Nucleus accumbens (tissue), 56 donors: ENCODE measurements around the gene PRRT1B.

ENCODE experiments used
- DNase-seq, 56 donors: peaks; one replicate each; lab custom pipeline; 2025; lab: John Stamatoyannopoulos, UW

PRRT1B gene

GRCh38 chr9:131521822-131522221, 23.5 kb upstream of the PRRT1B start:
- no peak for DNase-seq

DNA sequence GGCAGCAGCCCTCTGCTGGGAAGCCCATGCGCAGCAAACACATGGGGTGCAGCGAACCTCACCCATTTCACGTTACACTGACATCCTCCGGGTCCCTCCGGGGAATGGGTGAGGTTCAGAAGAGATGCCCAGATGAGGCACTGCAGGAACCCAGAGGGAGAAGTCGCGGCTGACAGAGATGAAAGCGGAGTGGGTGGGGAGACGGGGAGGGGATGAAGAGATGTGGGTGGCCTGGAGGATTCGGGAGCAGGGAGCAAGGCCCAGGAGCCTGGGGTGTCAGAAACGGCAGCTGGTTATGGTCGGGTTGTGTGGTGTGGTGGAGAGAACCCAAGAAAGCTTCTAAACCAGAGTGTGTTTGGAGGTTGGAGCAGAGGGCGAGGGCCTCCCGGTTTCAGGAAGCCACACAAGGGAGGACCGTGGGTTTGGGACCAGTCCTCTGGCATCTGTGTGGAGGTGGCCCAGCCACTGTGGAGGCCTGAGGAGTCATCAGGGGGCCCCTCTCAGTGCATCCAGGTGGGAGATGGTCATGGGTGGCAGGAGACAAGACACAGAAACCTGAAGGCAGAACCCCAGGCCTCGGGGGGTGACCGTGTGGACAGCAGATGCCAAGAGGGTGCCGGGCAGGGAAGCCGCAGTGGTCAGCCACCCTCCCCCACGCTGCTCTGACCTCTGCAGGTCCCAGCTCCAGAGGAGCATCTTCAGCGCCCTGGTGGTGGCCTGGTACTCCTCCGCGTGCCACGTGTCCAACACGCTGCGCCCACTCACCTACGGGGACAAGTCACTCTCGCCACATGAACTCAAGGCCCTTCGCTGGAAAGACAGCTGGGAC, 22.9 kb upstream of the PRRT1B start:
- DNase-seq = no peak

DNA sequence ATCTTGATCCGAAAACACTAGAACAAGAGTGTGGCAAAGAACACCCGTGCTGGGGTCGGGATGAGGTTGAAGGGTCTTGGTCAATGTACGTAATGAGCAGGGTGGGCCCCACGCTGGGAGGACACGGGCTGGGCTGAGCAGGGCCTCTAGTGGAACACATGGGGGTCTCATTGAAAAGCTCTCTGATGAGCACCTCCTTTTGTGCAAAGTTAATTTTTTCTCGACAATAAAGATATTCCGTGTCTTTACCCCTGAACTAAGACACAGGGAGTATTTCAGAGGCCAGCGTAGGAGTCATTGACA, 22.3 kb upstream of the PRRT1B start:
- DNase-seq = no peak

- peak in 2 of 56 donors; percentile 24 for DNase-seq
Observed at GRCh38 chr9:131523451-131524435, 21.6 kb upstream of the PRRT1B start.

DNA sequence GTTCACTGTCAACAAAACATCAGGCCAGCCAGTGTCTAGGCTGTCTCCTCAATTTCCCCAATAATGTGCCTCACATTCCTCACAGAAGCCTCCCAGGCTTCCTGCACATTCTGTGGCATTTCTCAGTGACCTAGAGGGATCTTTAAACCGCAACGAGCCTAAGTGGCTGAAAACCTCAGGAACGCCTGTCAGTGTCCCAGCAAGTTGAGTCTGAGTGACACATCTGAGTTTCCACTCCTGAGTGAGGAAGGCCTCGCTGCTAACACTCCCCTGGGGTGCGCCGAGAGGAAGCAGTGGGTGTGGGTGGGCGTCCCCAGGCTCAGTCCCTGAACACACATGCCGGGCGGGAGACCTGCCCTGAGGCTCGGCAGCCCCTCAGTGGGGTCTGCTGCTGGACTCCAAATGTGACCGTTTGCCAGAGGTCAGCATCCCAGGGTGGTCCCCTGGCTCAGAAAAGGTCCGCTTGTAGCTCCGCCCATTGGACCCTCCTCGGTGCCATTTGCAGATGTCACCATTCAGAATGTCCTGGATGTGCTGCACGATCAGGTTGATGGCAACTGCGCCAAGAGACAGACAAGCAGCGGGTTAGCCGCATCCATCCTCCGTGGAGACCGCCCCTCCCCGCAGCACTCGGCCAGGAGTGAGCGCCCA, 20.5 kb upstream of the PRRT1B start:
- DNase-seq = no peak

GRCh38 chr9:131525643-131526565, 19.4 kb upstream of the PRRT1B start:
- peak in 46 of 56 donors; percentile 11 to 77 (median 42) for DNase-seq

GRCh38 chr9:131528186-131528585, 17.1 kb upstream of the PRRT1B start:
- no peak for DNase-seq

DNA sequence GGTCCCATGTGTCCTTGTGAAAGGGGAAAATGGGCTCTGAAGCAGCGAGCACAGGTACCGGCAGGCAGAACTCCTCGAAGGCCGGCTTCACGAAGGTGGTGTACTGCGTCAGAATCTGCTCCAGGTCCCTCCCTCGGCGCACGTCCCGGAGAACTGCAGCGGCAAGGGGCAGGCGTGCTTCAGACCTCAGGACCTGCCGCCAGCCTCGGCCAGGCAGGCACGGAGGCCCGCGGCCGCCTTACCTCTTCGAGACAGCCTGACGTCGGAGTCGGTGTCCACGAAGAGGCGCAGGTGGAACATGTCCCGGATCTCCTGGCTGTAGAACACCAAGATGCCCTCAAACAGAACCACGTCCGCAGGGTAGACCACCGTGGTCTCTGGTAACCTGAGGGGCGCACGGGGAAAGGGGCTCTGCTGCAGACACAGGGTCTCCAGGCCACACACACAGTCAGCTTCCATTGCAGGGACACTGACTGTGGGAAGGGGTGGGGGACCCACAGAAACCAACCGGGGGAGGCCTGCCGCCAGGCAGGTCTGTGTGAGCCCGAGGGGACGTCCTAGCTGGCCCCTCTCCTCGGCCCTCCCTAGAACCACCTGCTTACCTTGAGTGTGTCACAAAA, 16.3 kb upstream of the PRRT1B start:
- DNase-seq = no peak

DNA sequence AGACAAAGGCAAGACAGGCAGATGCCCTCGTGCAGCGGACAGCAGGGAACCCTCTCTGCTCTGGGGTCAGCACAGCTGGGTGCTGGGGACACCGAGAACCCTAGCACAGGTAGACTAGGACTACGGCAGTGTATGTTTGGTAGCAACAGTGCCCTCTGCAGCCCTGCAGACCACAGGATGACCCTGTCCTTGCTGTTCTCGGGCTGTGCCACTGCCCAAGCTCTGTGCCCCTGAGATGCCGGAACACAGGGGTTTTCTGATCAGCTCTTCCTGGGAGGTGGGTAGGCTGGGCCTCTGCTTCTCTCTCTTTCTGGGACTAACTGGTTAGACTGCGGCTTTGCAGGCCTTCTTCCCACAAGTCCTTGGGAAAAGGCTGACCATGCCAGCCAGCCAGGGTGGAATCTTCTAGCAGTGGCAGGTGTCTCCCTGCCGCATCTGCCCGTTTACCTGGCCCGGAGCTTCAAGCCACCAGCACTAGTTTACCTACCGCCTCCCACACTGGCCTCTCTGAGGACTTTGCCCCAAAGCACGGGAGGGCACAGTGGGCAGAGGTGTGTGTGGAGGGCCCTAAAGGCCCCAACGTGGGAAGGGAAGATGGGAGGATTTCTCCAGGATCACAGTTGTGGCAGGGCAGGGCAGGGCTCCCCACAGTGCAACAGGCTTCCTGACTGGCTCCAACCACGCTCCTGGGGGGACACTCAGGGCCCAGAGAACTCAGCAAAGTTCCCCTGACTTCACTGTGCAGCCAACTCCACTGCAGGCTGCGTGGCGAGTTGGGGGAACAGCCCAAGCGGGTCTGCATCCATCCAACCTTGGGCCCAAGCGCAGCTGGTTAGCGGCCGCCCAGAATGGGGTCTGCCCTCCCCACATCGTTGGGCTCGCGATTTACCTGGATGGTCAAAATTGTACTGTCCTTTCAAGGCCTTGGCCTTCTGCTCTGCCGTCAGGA, 15.5 kb upstream of the PRRT1B start:
- DNase-seq = no peak

GRCh38 chr9:131530546-131530919, 14.8 kb upstream of the PRRT1B start:
- DNase-seq = peak in 2 of 56 donors; percentile 31 to 37

DNA sequence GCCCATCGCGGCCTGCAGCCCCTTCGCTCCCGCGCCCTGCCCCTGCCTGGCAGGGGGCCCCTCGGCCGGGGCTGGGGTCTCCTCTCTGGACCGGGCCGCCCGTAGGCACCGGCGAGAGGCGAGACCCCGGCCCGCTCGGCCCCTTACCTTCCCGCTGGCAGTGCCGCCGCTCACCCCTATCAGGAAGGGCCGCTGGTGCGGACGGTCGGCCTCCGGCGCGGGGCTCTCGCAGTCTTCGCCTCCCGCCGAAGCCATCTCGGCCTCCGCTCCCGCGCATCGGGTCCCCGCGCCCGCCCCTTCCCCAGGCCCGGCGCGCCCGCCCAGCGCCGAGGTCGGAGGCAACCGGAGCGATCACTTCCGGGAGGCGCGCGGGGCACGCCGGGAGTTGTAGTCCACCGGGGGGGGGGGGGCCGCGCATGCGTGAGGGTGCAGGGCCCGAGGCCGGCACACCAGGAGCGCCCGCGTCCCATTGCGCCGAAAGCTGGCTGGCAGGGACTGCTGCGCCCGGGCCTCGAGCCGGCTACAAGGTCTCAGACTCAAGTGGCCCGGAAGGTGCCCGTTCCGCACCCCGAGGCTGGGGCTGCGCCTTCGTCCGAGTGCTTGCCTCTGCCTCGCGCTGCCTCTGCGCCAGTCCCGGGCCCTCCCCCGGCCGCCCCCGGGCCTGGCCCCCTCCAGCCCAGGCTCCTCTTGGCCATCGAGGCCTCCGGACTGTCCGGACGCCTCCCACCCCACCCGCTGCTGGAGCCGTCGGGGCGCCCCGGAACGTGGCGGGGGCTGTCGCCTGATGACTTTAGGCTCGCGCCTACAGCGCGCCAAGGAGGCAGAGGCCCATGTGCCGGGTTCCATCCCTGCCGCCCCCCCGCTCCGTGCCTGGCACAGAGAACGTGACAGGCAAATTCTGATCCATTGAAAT, 14.1 kb upstream of the PRRT1B start, which contains the start of gene UCK1:
Gene UCK1, minus strand, starts transcription at position 344 of the 913 bp plus-strand sequence. Its CDS starts 89 bp downstream, at position 255.
- DNase-seq = peak in 51 of 56 donors; percentile 13 to 86 (median 72)

DNA sequence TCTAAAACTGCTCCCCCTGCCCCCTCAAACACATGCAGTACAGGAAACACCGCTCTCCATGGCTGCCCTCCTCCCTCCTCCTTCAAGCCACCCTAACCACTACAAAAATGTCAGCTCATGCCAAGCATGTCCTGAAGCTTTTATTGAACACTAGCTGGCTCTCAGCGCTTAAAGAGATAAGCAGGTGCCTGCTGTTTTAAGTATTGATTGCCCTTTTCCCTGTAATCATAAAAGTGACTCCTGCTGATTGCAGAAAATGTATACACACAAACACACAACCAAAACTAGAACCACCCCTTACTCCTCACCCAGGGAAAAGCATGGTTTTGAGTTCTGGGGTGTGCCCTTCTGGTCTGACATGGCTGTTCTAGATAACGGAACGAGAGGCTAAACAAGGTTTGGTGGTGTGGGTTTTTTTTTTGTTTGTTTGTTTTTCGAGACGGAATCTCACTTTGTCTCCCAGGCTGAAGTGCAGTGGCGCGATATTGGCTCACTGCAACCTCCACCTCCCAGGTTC, 10.5 kb upstream of the PRRT1B start:
- DNase-seq = no peak

GRCh38 chr9:131537946-131538345, 7.4 kb upstream of the PRRT1B start:
- no peak for DNase-seq

DNA sequence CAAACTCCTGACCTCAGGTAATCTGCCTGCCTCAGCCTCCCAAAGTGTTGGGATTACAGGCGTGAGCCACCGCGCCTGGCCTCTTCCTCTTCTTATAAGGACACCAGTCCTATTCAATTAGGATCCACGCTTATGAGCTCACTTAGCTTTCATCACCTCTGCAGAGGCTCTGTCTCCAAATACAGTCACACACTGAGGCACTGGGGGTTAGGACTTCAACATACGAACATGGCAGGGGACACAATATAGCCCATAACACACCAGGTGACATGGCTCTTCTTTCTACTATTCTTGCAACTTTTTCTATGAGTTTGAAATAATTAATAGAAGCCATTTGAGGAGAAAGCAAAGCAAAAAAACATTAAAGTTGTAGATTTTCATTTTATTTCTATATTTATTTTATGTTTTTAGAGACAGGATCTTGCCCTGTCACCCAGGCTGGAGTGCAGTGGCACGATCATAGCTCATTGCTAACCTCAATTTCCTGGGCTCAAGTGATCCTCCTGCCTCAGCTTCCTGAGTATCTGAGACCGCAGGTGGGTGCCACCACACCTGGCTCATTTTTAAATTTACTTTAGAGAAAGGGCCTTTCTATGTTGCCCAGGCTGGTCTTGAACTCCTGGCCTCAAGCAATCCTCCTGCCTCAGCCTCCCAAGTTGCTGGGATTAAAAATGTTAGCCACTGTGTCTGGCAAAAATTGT, 6.0 kb upstream of the PRRT1B start:
- no peak for DNase-seq

DNA sequence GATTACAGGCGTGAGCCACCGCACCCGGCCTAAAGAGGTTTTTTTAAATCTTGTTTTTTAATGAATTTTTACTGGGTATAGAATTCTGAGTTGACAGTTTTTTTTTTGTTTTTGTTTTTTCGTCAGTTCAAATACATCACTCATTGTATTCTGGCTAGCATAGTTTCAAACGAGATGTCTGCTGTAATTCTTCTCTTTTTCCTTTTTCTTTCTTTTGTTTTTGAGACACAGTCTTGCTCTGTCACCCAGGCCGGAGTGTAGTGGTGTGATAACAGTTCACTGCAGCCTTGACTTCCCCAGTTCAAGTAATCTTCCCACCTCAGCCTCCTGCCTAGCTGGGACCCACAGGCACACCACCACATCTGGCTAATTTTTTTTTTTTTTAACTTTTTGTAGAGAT, 2.2 kb upstream of the PRRT1B start:
- no peak for DNase-seq

DNA sequence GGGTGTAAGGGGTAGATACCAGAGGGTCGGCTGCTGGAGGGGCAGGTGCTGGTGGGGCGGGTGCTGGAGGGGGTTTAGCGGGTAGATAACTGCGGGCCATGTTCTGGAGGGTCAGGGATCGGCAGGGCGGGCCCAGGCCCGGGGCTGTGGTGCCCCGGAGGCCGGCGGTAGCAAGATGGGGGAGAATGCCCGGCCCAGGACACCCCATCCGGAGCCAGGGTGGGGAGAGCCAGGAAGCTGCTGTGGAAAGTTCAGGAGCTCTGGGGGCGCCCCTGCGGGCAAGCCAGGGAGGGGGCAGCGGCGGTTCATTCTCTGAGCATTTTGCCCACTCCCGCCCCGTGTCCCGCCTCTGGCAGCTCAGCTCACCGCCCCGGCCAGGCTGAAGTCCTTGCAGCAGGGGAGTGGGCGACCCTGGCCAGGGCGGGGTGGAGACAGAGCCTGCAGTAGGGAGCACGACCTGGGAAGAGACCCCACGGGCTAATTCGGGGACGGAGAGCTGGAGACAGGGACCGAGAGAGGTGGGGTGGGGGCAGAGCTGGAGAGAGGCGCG, 538 bp downstream of the PRRT1B start:
- DNase-seq = no peak
